SKM-1 treated with dmso at 0.1 percent for 144 hours (cell line): ENCODE data around the gene POLE.

Experiments
- DNase-seq: peaks from one replicate; lab custom pipeline; 2025; ENCODE audit not compliant: unreplicated experiment; lab: John Stamatoyannopoulos, UW

POLE gene

GRCh38 chr12:132597333-132598316 lies 89.5 kb downstream of the POLE start:
- DNase-seq = no peak

- DNase-seq = no peak
These were observed 91.1 kb downstream of the POLE start for GRCh38 chr12:132596016-132596415.

- no peak for DNase-seq
These were observed 92.0 kb downstream of the POLE start for GRCh38 chr12:132595183-132595582.

- no peak for DNase-seq
These were observed 93.2 kb downstream of the POLE start for GRCh38 chr12:132593938-132594358.

- no peak for DNase-seq
These were observed 93.6 kb downstream of the POLE start for GRCh38 chr12:132593521-132593920.

GRCh38 chr12:132593071-132593470 lies 94.1 kb downstream of the POLE start:
- DNase-seq = no peak

GRCh38 chr12:132592282-132592970 lies 94.7 kb downstream of the POLE start:
- no peak for DNase-seq

GRCh38 chr12:132591107-132591935 lies 95.8 kb downstream of the POLE start:
- no peak for DNase-seq

- no peak for DNase-seq
These were observed 98.1 kb downstream of the POLE start for GRCh38 chr12:132588821-132589669.

GRCh38 chr12:132588319-132588718 lies 98.8 kb downstream of the POLE start:
- no peak for DNase-seq

GRCh38 chr12:132587781-132588180 lies 99.4 kb downstream of the POLE start:
- DNase-seq = no peak

GRCh38 chr12:132586929-132587328 lies 100.2 kb downstream of the POLE start:
- no peak for DNase-seq

- no peak for DNase-seq
These were observed 102.0 kb downstream of the POLE start for GRCh38 chr12:132585177-132585576.

- DNase-seq = no peak
These were observed 102.7 kb downstream of the POLE start for GRCh38 chr12:132584429-132584828.

GRCh38 chr12:132583736-132584135 lies 103.4 kb downstream of the POLE start:
- no peak for DNase-seq

GRCh38 chr12:132583411-132583710 lies 103.8 kb downstream of the POLE start:
- no peak for DNase-seq

GRCh38 chr12:132582582-132583410 lies 104.3 kb downstream of the POLE start:
- no peak for DNase-seq

- no peak for DNase-seq
These were observed 105.1 kb downstream of the POLE start for GRCh38 chr12:132582058-132582420.

GRCh38 chr12:132581348-132582057 lies 105.6 kb downstream of the POLE start:
- DNase-seq = no peak
